ENCODE measurements around the gene AFDN.

AFDN gene

GRCh38 chr6:167781868-167782267 is 44.8 kb upstream of the AFDN start:
- TF ChIP-seq CTCF (IDR thresholded peaks at IDR 0.05; ENCODE audit: low read depth, low read length): no peak
- H3K4me3 ChIP-seq (replicated peaks in 1 of 2; ENCODE audit: low read depth in 2 of 2, low read length in 2 of 2): no peak overlapping the region
- DNase-seq (ENCODE audit: low read depth in 2 of 2): no peak

GRCh38 chr6:167782698-167783517 is 43.8 kb upstream of the AFDN start:
- H3K4me3 ChIP-seq (replicated peaks in 1 of 2; ENCODE audit: low read depth in 2 of 2, low read length in 2 of 2): no peak overlapping the region
- no peak for DNase-seq (ENCODE audit: low read depth in 2 of 2)
- TF ChIP-seq CTCF (IDR thresholded peaks at IDR 0.05; ENCODE audit: low read depth, low read length): no peak

- no peak overlapping the region for H3K4me3 ChIP-seq (replicated peaks in 1 of 2; ENCODE audit: low read depth in 2 of 2, low read length in 2 of 2)
- no peak for TF ChIP-seq CTCF (IDR thresholded peaks at IDR 0.05; ENCODE audit: low read depth, low read length)
- DNase-seq (ENCODE audit: low read depth in 2 of 2): no peak
Measured at GRCh38 chr6:167786853-167787675, 39.6 kb upstream of the AFDN start.

GRCh38 chr6:167787896-167788562 is 38.7 kb upstream of the AFDN start:
- TF ChIP-seq CTCF (IDR thresholded peaks at IDR 0.05; ENCODE audit: low read depth, low read length): no peak
- no peak for DNase-seq (ENCODE audit: low read depth in 2 of 2)
- H3K4me3 ChIP-seq (replicated peaks in 1 of 2; ENCODE audit: low read depth in 2 of 2, low read length in 2 of 2): no peak overlapping the region

GRCh38 chr6:167788563-167788903 is 38.2 kb upstream of the AFDN start:
- H3K4me3 ChIP-seq (replicated peaks in 1 of 2; ENCODE audit: low read depth in 2 of 2, low read length in 2 of 2): no peak overlapping the region
- DNase-seq (ENCODE audit: low read depth in 2 of 2): no peak
- no peak for TF ChIP-seq CTCF (IDR thresholded peaks at IDR 0.05; ENCODE audit: low read depth, low read length)

GRCh38 chr6:167789358-167789757 is 37.4 kb upstream of the AFDN start:
- no peak overlapping the region for H3K4me3 ChIP-seq (replicated peaks in 1 of 2; ENCODE audit: low read depth in 2 of 2, low read length in 2 of 2)
- no peak for TF ChIP-seq CTCF (IDR thresholded peaks at IDR 0.05; ENCODE audit: low read depth, low read length)
- no peak for DNase-seq (ENCODE audit: low read depth in 2 of 2)
